PC-9 (cell line): ENCODE results near the gene LRRC14B.

Source experiments
- EZH2 ChIP-seq: fragments of 200-600 bp; sonication (generic); IDR thresholded peaks from 2 replicates; pipeline ENCODE4 v1.8.0; 2017; ENCODE audit warnings: antibody characterized with exemption, low read depth
- TF ChIP-seq, protein P1 (sequence below): fragments of 200-600 bp; sonication (generic); conservative IDR thresholded peaks from 2 replicates; pipeline ENCODE4 v1.6.1; 2017; ENCODE audit warnings: mixed run types, antibody characterized with exemption, mild to moderate bottlenecking, moderate library complexity

DNA sequence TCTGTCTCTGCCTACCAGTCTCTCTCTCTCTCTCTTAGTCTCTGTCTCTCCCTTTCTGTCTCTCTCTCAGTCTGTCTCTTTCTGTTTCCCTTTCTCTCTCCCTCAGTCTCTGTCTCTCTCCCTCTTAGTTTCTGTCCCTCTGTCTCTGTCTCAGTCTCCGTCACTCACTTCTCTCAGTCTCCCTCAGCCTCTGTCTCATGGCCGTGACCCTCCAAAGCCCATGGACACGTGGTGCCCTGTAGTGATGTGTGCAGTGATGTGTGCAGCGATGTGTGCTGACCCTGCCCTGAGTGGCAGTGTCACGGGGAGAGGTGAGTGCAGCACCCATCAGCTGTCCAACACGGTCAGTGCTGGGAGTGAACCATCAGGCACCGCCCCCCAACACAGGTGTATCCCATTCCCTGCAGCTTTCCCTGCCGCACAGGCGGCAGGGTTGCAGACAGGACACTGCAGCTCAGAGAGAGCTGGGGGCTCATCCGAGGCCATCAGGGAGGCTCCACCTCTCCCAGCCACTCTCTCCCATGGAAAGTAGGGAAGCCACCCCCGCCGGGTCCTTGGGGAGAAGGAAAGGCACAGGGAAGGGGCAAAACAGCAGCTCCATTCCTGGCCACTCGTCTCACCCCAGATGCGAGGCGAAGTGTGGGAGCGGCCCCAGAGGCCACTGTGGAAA, 794 bp upstream of the LRRC14B start:
- TF ChIP-seq, protein P1, sequence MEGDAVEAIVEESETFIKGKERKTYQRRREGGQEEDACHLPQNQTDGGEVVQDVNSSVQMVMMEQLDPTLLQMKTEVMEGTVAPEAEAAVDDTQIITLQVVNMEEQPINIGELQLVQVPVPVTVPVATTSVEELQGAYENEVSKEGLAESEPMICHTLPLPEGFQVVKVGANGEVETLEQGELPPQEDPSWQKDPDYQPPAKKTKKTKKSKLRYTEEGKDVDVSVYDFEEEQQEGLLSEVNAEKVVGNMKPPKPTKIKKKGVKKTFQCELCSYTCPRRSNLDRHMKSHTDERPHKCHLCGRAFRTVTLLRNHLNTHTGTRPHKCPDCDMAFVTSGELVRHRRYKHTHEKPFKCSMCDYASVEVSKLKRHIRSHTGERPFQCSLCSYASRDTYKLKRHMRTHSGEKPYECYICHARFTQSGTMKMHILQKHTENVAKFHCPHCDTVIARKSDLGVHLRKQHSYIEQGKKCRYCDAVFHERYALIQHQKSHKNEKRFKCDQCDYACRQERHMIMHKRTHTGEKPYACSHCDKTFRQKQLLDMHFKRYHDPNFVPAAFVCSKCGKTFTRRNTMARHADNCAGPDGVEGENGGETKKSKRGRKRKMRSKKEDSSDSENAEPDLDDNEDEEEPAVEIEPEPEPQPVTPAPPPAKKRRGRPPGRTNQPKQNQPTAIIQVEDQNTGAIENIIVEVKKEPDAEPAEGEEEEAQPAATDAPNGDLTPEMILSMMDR, result no peak
- no peak for TF ChIP-seq EZH2
